T-cell (primary cell): ENCODE data around the gene MAMDC4. TPM values are rescaled to one million over a fixed set of nuclear protein-coding genes. Genes with fewer than 3 reads are reported as not detected.
A peak's percentile ranks its signal among the peaks of the same experiment; 100 is the strongest.
"Not testable (repeated sequence)": the region's sequence is repeated elsewhere in the genome, so short reads cannot be mapped to it uniquely, and the experiment has no call there.

Experiments
- ATAC-seq, 4 experiments: fragments of 200-7000 bp in 3 of 4; fragments of 150-1000 bp in 1 of 4; cut with Tn5 transposase; replicated peaks in 1 of 4; 1 replicate in 3 of 4; 2 replicates in 1 of 4; pipeline ENCODE4 v1.10.0; 2021; ENCODE audit warnings: moderate library complexity in 3 of 4, mild to moderate bottlenecking in 2 of 4, moderate number of reproducible peaks in 1 of 4
- CTCF ChIA-PET, 2 donors: fragments of 300-600 bp; sonication (Branson Sonifier 250); formaldehyde crosslinking; loops; one replicate each; lab custom pipeline; 2022; ENCODE audit warnings: antibody characterized with exemption in 2 of 2; lab: Charles Lee
- POLR2A ChIA-PET, 2 donors: fragments of 300-600 bp; sonication (Branson Sonifier 250); formaldehyde crosslinking; loops; one replicate each; lab custom pipeline; 2022; ENCODE audit warnings: antibody characterized with exemption in 2 of 2; lab: Charles Lee
- DNase-seq, 35 experiments: peaks; one replicate each; pipeline versions ENCODE4 v3.0.0 to v3.0.0-alpha.2; 2013 to 2023
- H3K27ac ChIP-seq: one replicate; pipeline ENCODE4 v1.5.1; 2013; ENCODE audit warnings: low read length
- H3K27me3 ChIP-seq, 2 experiments: replicated peaks in 1 of 2; 1 replicate in 1 of 2; 2 replicates in 1 of 2; pipeline versions ENCODE4 v1.6.1 to v1.7.0; 2013; ENCODE audit warnings: low read length in 1 of 2, mixed read lengths in 1 of 2; ENCODE audit not compliant: control insufficient read depth in 2 of 2, insufficient read depth in 2 of 2; ENCODE audit errors: extremely low read depth in 1 of 2
- H3K36me3 ChIP-seq, 2 donors: 1 replicate in 1 of 2; 2 replicates in 1 of 2; pipeline versions ENCODE4 v1.6.1 to v1.7.0; 2013; ENCODE audit warnings: low read length in 1 of 2; ENCODE audit not compliant: control insufficient read depth in 2 of 2, insufficient read depth in 1 of 2; ENCODE audit errors: extremely low read depth in 1 of 2
- H3K4me1 ChIP-seq, 2 experiments: 1 replicate in 1 of 2; 2 replicates in 1 of 2; pipeline versions ENCODE4 v1.6.1 to v1.7.0; 2013; ENCODE audit warnings: low read length in 2 of 2, mixed read lengths in 1 of 2; ENCODE audit not compliant: insufficient read depth in 2 of 2, control insufficient read depth in 1 of 2; ENCODE audit errors: extremely low read depth in 1 of 2
- H3K4me3 ChIP-seq, 2 donors: 1 replicate in 1 of 2; 2 replicates in 1 of 2; pipeline versions ENCODE4 v1.5.1 to v1.7.0; 2013; ENCODE audit warnings: mild to moderate bottlenecking in 2 of 2, low read length in 1 of 2, moderate library complexity in 1 of 2; ENCODE audit not compliant: control insufficient read depth in 1 of 2; ENCODE audit errors: extremely low read depth in 1 of 2
- H3K9me3 ChIP-seq: 2 replicates; pipeline ENCODE4 v1.7.0; 2013
- H3K27ac Mint-ChIP-seq, 2 donors: one replicate each; pipeline ENCODE4 v1.8.0; 2020 to 2021; ENCODE audit warnings: mild to moderate bottlenecking in 2 of 2, mixed read lengths in 2 of 2
- H3K27me3 Mint-ChIP-seq, 2 donors: one replicate each; pipeline ENCODE4 v1.8.0; 2021 to 2022; ENCODE audit warnings: mixed read lengths in 2 of 2
- H3K36me3 Mint-ChIP-seq: one replicate; pipeline ENCODE4 v1.8.0; 2021; ENCODE audit warnings: mixed read lengths
- H3K4me1 Mint-ChIP-seq, 3 donors: one replicate each; pipeline ENCODE4 v1.8.0; 2020 to 2022; ENCODE audit warnings: mixed read lengths in 3 of 3, mild to moderate bottlenecking in 1 of 3
- H3K4me3 Mint-ChIP-seq, 3 donors: one replicate each; pipeline ENCODE4 v1.8.0; 2020 to 2022; ENCODE audit warnings: mild to moderate bottlenecking in 3 of 3, mixed read lengths in 3 of 3, moderate library complexity in 3 of 3
- H3K9me3 Mint-ChIP-seq, 3 donors: one replicate each; pipeline ENCODE4 v1.8.0; 2020 to 2022; ENCODE audit warnings: mixed read lengths in 3 of 3
- WGBS: methylation state at CpG from one replicate; pipeline ENCODE4 v1.1.5; 2013; ENCODE audit warnings: missing lambda C conversion rate; ENCODE audit not compliant: insufficient coverage; 5-methylcytosine and 5-hydroxymethylcytosine counted together
- total RNA-seq, 35 experiments: library from RNA in 6 of 35; stranded (reverse) in 6 of 35; fragments of 120-200 nt in 1 of 35; gene quantifications; one replicate each; pipeline versions ENCODE4 v1.2.1 to v1.2.4 and lab custom pipeline; 2013 to 2026

Gene MAMDC4
- total RNA-seq, 5 donors from 2014 or later (not counting 1 experiment from before 2014, with no cell fraction given): 3.0 to 10.7 (median 7.1) TPM

GRCh38 chr9:136867917-136868316 is 15.8 kb downstream of the MAMDC4 start:
- Histone ChIP-seq H3K4me3 (no peak overlapping the region), H3K36me3 (peaks cover 2 to 10% of the 10 kb centered on the region in 2 donors), H3K27me3 (no peaks in the 10 kb centered on the region), H3K4me1 (peaks cover 4 to 31% of the 10 kb centered on the region in 2 experiments), H3K27ac (no peak overlapping the region), H3K9me3 (no peaks in the 10 kb centered on the region)
- ATAC-seq (no peak), DNase-seq (no peak)
- ChIA-PET POLR2A (no interaction called here), CTCF (no interaction called here)
- Mint-ChIP-seq H3K9me3 (no peaks in the 10 kb centered on the region), H3K4me1 (peaks cover 14 to 25% (median 18%) of the 10 kb centered on the region in 3 donors), H3K27me3 (no peaks in the 10 kb centered on the region), H3K36me3 (peaks cover 3% of the 10 kb centered on the region), H3K4me3 (peak overlapping the region; percentile 9 to 86 (median 76)), H3K27ac (no peak overlapping the region)
- WGBS: over 99% methylated on average over 17 of the region's 18 CpGs

DNA sequence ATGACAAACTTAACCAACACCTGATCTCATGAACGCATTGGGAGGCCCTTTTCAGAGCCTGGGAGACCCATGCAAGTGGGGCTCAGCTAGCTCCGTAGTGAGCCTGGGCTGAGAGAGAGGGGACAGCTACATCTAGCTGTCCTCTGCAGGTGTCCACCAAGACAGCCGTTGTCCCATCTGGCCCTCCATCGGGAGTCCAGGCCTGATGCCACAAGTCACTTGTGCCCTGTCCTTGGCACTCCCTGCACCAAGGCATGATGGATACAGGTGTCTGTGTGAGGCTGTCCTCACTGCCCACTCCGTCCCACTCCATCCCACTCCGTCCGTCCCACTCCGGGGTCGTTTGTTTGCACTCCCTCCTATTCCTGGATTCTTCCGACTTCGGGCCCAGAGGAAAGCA is 16.5 kb downstream of the MAMDC4 start:
- peaks cover 13 to 23% (median 18%) of the 10 kb centered on the region in 3 donors for H3K4me1 Mint-ChIP-seq
- no peak overlapping the region for H3K27ac ChIP-seq
- H3K36me3 ChIP-seq: peaks cover 0 to 2% of the 10 kb centered on the region in 2 donors
- H3K4me3 Mint-ChIP-seq: peak overlapping the region in 2 of 3 donors; percentile 46 to 59
- no peaks in the 10 kb centered on the region for H3K27me3 ChIP-seq
- DNase-seq (no peak), ATAC-seq (no peak)
- H3K9me3 ChIP-seq: no peaks in the 10 kb centered on the region
- no peaks in the 10 kb centered on the region for H3K9me3 Mint-ChIP-seq
- CTCF ChIA-PET: no interaction called here
- H3K27me3 Mint-ChIP-seq: no peaks in the 10 kb centered on the region
- no peak overlapping the region for H3K4me3 ChIP-seq
- peak overlapping the region in 1 of 2 donors; percentile 39 for H3K27ac Mint-ChIP-seq
- whole genome bisulfite sequencing: 90% methylated on average over 9 of the region's 11 CpGs
- H3K4me1 ChIP-seq: peaks cover 4 to 28% of the 10 kb centered on the region in 2 experiments
- H3K36me3 Mint-ChIP-seq: peaks cover 2% of the 10 kb centered on the region
- POLR2A ChIA-PET: no interaction called here

DNA sequence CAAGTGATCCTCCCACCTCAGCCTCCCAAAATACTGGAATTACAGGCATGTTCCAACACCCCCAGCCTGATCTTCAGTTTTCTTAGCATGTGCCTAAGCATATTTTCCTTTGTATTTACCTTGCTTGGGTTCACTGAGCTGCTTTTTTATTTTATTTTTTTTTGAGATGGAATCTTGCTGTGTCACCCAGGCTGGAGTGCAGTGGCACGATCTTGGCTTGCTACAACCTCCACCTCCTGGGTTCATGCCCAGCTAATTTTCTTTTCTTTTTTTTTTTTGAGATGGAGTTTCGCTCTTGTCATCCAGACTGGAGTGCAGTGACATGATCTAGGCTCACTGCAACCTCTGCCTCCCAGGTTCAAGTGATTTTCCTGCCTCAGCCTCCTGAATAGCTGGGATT is 17.5 kb downstream of the MAMDC4 start:
- not testable (repeated sequence) for ATAC-seq, H3K27me3 Mint-ChIP-seq
- CTCF ChIA-PET: interaction anchor here (0.6 to 0.7 kb wide), 2 partner anchors 32 to 49 kb away, joined by 4 to 5 read pairs; no protein-coding TSS in a partner anchor

GRCh38 chr9:136875155-136875554 is 23.0 kb downstream of the MAMDC4 start:
- H3K27me3 Mint-ChIP-seq: no peaks in the 10 kb centered on the region
- no peak overlapping the region for H3K27ac Mint-ChIP-seq
- Histone ChIP-seq H3K27me3 (no peaks in the 10 kb centered on the region), H3K4me1 (no peaks in the 10 kb centered on the region), H3K4me3 (no peak overlapping the region), H3K9me3 (no peaks in the 10 kb centered on the region), H3K27ac (no peak overlapping the region), H3K36me3 (no peaks in the 10 kb centered on the region)
- 100% methylated on average over 5 of the region's 6 CpGs for WGBS
- H3K4me3 Mint-ChIP-seq: no peak overlapping the region
- no peaks in the 10 kb centered on the region for H3K36me3 Mint-ChIP-seq
- no peak for ATAC-seq
- no peaks in the 10 kb centered on the region for H3K9me3 Mint-ChIP-seq
- ChIA-PET CTCF (interaction anchor here in 1 of 2 donors (0.6 kb wide), 1 partner anchor 203 kb away, joined by 5 read pairs; no protein-coding TSS in a partner anchor), POLR2A (no interaction called here)
- no peaks in the 10 kb centered on the region for H3K4me1 Mint-ChIP-seq
- DNase-seq: no peak

More for the DNA sequence above, 17.5 kb downstream of the MAMDC4 start:
- peaks cover 9 to 14% (median 10%) of the 10 kb centered on the region in 3 donors for H3K4me1 Mint-ChIP-seq
- H3K9me3 ChIP-seq, DNase-seq, H3K36me3 ChIP-seq, H3K27me3 ChIP-seq, H3K36me3 Mint-ChIP-seq, H3K27ac ChIP-seq, H3K27ac Mint-ChIP-seq, H3K9me3 Mint-ChIP-seq, H3K4me3 ChIP-seq, H3K4me3 Mint-ChIP-seq: not testable (repeated sequence)
- no CpG with 5 or more reads among the region's 2 CpGs for WGBS
- POLR2A ChIA-PET: interaction anchor here in 1 of 2 donors (0.7 kb wide), 1 partner anchor 150 kb away, joined by 4 read pairs; no protein-coding TSS in a partner anchor
- H3K4me1 ChIP-seq: peaks cover 4 to 21% of the 10 kb centered on the region in 2 experiments

DNA sequence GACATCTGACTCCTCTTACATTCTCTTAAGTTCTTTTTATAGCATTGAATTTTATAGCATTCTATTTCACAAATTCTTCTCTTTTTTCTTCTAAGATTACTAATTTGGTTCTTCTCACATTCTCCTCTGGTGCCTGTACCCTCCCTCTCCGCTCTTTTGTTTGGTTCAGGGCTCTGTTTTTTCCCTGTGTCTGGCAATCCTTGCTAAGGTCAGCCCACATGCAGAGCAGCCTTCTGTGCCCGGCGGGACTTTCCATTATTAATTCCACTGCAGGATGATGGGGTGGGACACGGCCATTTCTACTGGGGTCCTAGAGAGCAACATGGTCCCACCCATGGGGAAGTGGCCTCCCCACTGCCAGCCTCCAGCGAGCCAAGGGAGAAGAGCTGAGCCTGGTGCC is 24.3 kb downstream of the MAMDC4 start:
- Histone ChIP-seq H3K4me1 (peaks cover 0 to 6% of the 10 kb centered on the region in 2 experiments), H3K9me3 (no peaks in the 10 kb centered on the region), H3K4me3 (no peak overlapping the region), H3K27ac (no peak overlapping the region), H3K27me3 (peaks cover 0 to 3% of the 10 kb centered on the region in 2 experiments), H3K36me3 (no peaks in the 10 kb centered on the region)
- Mint-ChIP-seq H3K27ac (no peak overlapping the region), H3K4me1 (peaks cover 0 to 6% (median 3%) of the 10 kb centered on the region in 3 donors), H3K9me3 (no peaks in the 10 kb centered on the region), H3K27me3 (no peaks in the 10 kb centered on the region), H3K36me3 (no peaks in the 10 kb centered on the region), H3K4me3 (no peak overlapping the region)
- DNase-seq (no peak), ATAC-seq (no peak)
- WGBS: 77% methylated on average over 5 of the region's 5 CpGs
- ChIA-PET CTCF (no interaction called here), POLR2A (no interaction called here)

DNA sequence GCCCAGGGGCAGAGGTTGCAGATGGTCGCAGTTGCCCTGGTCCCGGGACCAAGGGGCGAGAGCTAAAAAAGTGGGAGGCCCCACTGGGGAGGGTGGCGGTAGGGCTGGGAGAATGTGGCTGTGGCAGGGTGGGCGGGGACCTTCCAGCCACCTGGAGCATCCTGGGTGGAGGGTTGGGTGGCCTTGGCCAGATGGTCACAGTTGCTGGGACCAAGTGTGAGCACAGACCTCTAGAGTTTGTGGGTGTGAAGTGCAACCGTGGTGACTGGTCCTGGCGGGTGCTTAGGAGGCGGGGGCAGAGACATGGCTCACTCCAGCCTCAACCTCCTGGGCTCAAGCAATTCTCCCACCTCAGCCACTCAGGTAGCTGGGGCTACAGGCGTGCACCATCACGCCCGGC is 28.5 kb downstream of the MAMDC4 start:
- Histone ChIP-seq H3K36me3 (no peaks in the 10 kb centered on the region), H3K27me3 (peaks cover 0 to 3% of the 10 kb centered on the region in 2 experiments), H3K9me3 (no peaks in the 10 kb centered on the region), H3K4me1 (peaks cover 4 to 39% of the 10 kb centered on the region in 2 experiments), H3K27ac (no peak overlapping the region), H3K4me3 (no peak overlapping the region)
- H3K36me3 Mint-ChIP-seq: no peaks in the 10 kb centered on the region
- H3K4me3 Mint-ChIP-seq: peak overlapping the region in 1 of 3 donors; percentile 72
- no peaks in the 10 kb centered on the region for H3K9me3 Mint-ChIP-seq
- DNase-seq: no peak
- no peaks in the 10 kb centered on the region for H3K27me3 Mint-ChIP-seq
- ChIA-PET CTCF (interaction anchor here in 1 of 2 donors (0.6 to 0.9 kb wide), 2 partner anchors 22 to 213 kb away, joined by 4 read pairs; no protein-coding TSS in a partner anchor), POLR2A (interaction anchor here (0.6 to 0.7 kb wide), 3 partner anchors 8 to 197 kb away, joined by 3 to 4 read pairs (median 4); partner anchors contain the start of gene UAP1L1 (in 1 of the 2))
- H3K4me1 Mint-ChIP-seq: peaks cover 9 to 31% (median 27%) of the 10 kb centered on the region in 3 donors
- H3K27ac Mint-ChIP-seq: peak overlapping the region in 1 of 2 donors; percentile 76
- 83% methylated on average over 8 of the region's 11 CpGs for WGBS
- no peak for ATAC-seq
